GM19043 (cell line): ENCODE results near the gene ATP5F1E.
"Not testable (repeated sequence)": the region's sequence is repeated elsewhere in the genome, so short reads cannot be mapped to it uniquely, and the experiment has no call there.

Source experiments
- ATAC-seq: cut with Tn5 transposase; IDR thresholded peaks from one replicate; pipeline ENCODE4 v1.9.1; 2021; ENCODE audit warnings: low read depth; ENCODE audit not compliant: unreplicated experiment

Gene ATP5F1E

GRCh38 chr20:59044295-59044694, 12.2 kb upstream of the ATP5F1E start:
- no peak for ATAC-seq

GRCh38 chr20:59043698-59044097, 11.6 kb upstream of the ATP5F1E start:
- no peak for ATAC-seq

GRCh38 chr20:59042796-59043631, 10.9 kb upstream of the ATP5F1E start:
- peak; percentile 91 for ATAC-seq

GRCh38 chr20:59042151-59042795, 10.1 kb upstream of the ATP5F1E start, which contains the start of gene PRELID3B:
TSS of gene PRELID3B (minus strand) at chr20:59042786. CDS start at chr20:59042730, 56 bp downstream.
- peak; percentile 28 for ATAC-seq

- ATAC-seq = not testable (repeated sequence)
Observed at GRCh38 chr20:59041487-59041886, 9.4 kb upstream of the ATP5F1E start.

- no peak for ATAC-seq
Observed at GRCh38 chr20:59040667-59041066, 8.5 kb upstream of the ATP5F1E start.

- ATAC-seq = no peak
Observed at GRCh38 chr20:59039233-59039632, 7.1 kb upstream of the ATP5F1E start.

- ATAC-seq = no peak
Observed at GRCh38 chr20:59037386-59037785, 5.3 kb upstream of the ATP5F1E start.

GRCh38 chr20:59035381-59035780, 3.2 kb upstream of the ATP5F1E start:
- no peak for ATAC-seq

GRCh38 chr20:59033616-59034165, 1.6 kb upstream of the ATP5F1E start:
- no peak for ATAC-seq

GRCh38 chr20:59033093-59033492, 958 bp upstream of the ATP5F1E start:
- ATAC-seq = no peak

GRCh38 chr20:59032713-59033059, 551 bp upstream of the ATP5F1E start:
- no peak for ATAC-seq

- no peak for ATAC-seq
Observed at GRCh38 chr20:59031564-59032022, 542 bp downstream of the ATP5F1E start.

GRCh38 chr20:59030911-59031563, 1.1 kb downstream of the ATP5F1E start:
- ATAC-seq = no peak

- no peak for ATAC-seq
Observed at GRCh38 chr20:59028812-59029211, 3.3 kb downstream of the ATP5F1E start.

GRCh38 chr20:59027741-59028320, 4.3 kb downstream of the ATP5F1E start:
- no peak for ATAC-seq

GRCh38 chr20:59026904-59027740, 5.0 kb downstream of the ATP5F1E start:
- ATAC-seq = no peak

- ATAC-seq = no peak
Observed at GRCh38 chr20:59025511-59025910, 6.6 kb downstream of the ATP5F1E start.

- ATAC-seq = no peak
Observed at GRCh38 chr20:59025086-59025485, 7.0 kb downstream of the ATP5F1E start.

GRCh38 chr20:59024111-59024530, 8.0 kb downstream of the ATP5F1E start:
- ATAC-seq = no peak
